ENCODE data around the gene PPP1R3F.

Gene PPP1R3F

GRCh38 chrX:49276671-49277534 lies 7.3 kb downstream of the PPP1R3F start:
- Histone ChIP-seq H4K20me1 (ENCODE audit: insufficient read depth, low read length, poor library complexity, severe bottlenecking) (peaks cover 5% of the 10 kb centered on the region), H3K9me2 (replicated peaks; ENCODE audit: low read depth, low read length) (no peaks in the 10 kb centered on the region)
- TF ChIP-seq CTCF (conservative IDR thresholded peaks at IDR 0.05; ENCODE audit: low read length), result no peak
- no peak for TF ChIP-seq EZH2phosphoT487 (IDR thresholded peaks at IDR 0.05; ENCODE audit: borderline replicate concordance)

GRCh38 chrX:49277535-49277830 lies 7.9 kb downstream of the PPP1R3F start:
- no peaks in the 10 kb centered on the region for H3K79me2 ChIP-seq (ENCODE audit: insufficient read depth, low read length)
- peaks cover 12% of the 10 kb centered on the region for H3K4me1 ChIP-seq (ENCODE audit: insufficient read depth, low read length, poor library complexity, severe bottlenecking)
- no peak for TF ChIP-seq CTCF (conservative IDR thresholded peaks at IDR 0.05; ENCODE audit: low read length)
- TF ChIP-seq EZH2phosphoT487 (IDR thresholded peaks at IDR 0.05; ENCODE audit: borderline replicate concordance), result no peak
- H3K36me3 ChIP-seq (ENCODE audit: insufficient read depth, low read length), result no peaks in the 10 kb centered on the region
- no peaks in the 10 kb centered on the region for H3F3A ChIP-seq (ENCODE audit: low read depth)
- no peaks in the 10 kb centered on the region for H3K9me3 ChIP-seq (ENCODE audit: insufficient read depth, low read depth, low read length)
- H3K9ac ChIP-seq (ENCODE audit: low read depth, low read length, poor library complexity, severe bottlenecking), result no peak overlapping the region
- H3K27me3 ChIP-seq (ENCODE audit: insufficient read depth, low read length, poor library complexity, severe bottlenecking), result no peaks in the 10 kb centered on the region
- H2AFZ ChIP-seq (ENCODE audit: low read length), result no peak overlapping the region
- H4K20me1 ChIP-seq (ENCODE audit: insufficient read depth, low read length, poor library complexity, severe bottlenecking), result peaks cover 3% of the 10 kb centered on the region
- H3K4me3 ChIP-seq (ENCODE audit: low read length, poor library complexity, severe bottlenecking), result no peak overlapping the region
- H3K9me2 ChIP-seq (replicated peaks; ENCODE audit: low read depth, low read length), result no peaks in the 10 kb centered on the region
- H3K4me2 ChIP-seq (ENCODE audit: low read depth, low read length, poor library complexity, severe bottlenecking), result no peak overlapping the region

More at GRCh38 chrX:49276671-49277534, 7.3 kb downstream of the PPP1R3F start:
- H3K36me3 ChIP-seq (ENCODE audit: insufficient read depth, low read length), result no peaks in the 10 kb centered on the region
- H3K4me1 ChIP-seq (ENCODE audit: insufficient read depth, low read length, poor library complexity, severe bottlenecking), result peaks cover 18% of the 10 kb centered on the region
- no peaks in the 10 kb centered on the region for H3F3A ChIP-seq (ENCODE audit: low read depth)
- no peaks in the 10 kb centered on the region for H3K79me2 ChIP-seq (ENCODE audit: insufficient read depth, low read length)
- no peaks in the 10 kb centered on the region for H3K9me3 ChIP-seq (ENCODE audit: insufficient read depth, low read depth, low read length)
- H3K27me3 ChIP-seq (ENCODE audit: insufficient read depth, low read length, poor library complexity, severe bottlenecking), result no peaks in the 10 kb centered on the region
- H3K4me2 ChIP-seq (ENCODE audit: low read depth, low read length, poor library complexity, severe bottlenecking), result no peak overlapping the region
- H3K9ac ChIP-seq (ENCODE audit: low read depth, low read length, poor library complexity, severe bottlenecking), result no peak overlapping the region
- no peak overlapping the region for H2AFZ ChIP-seq (ENCODE audit: low read length)
- H3K4me3 ChIP-seq (ENCODE audit: low read length, poor library complexity, severe bottlenecking), result no peak overlapping the region

GRCh38 chrX:49278081-49278480 lies 8.5 kb downstream of the PPP1R3F start:
- no peak overlapping the region for H3K4me3 ChIP-seq (ENCODE audit: low read length, poor library complexity, severe bottlenecking)
- H4K20me1 ChIP-seq (ENCODE audit: insufficient read depth, low read length, poor library complexity, severe bottlenecking), result peaks cover 3% of the 10 kb centered on the region
- H3K79me2 ChIP-seq (ENCODE audit: insufficient read depth, low read length), result no peaks in the 10 kb centered on the region
- H3K4me2 ChIP-seq (ENCODE audit: low read depth, low read length, poor library complexity, severe bottlenecking), result no peak overlapping the region
- no peaks in the 10 kb centered on the region for H3K27me3 ChIP-seq (ENCODE audit: insufficient read depth, low read length, poor library complexity, severe bottlenecking)
- no peaks in the 10 kb centered on the region for H3K36me3 ChIP-seq (ENCODE audit: insufficient read depth, low read length)
- H3K4me1 ChIP-seq (ENCODE audit: insufficient read depth, low read length, poor library complexity, severe bottlenecking), result peaks cover 10% of the 10 kb centered on the region
- H3K9me3 ChIP-seq (ENCODE audit: insufficient read depth, low read depth, low read length), result no peaks in the 10 kb centered on the region
- no peaks in the 10 kb centered on the region for H3K9me2 ChIP-seq (replicated peaks; ENCODE audit: low read depth, low read length)
- no peak overlapping the region for H2AFZ ChIP-seq (ENCODE audit: low read length)
- no peaks in the 10 kb centered on the region for H3F3A ChIP-seq (ENCODE audit: low read depth)
- no peak overlapping the region for H3K9ac ChIP-seq (ENCODE audit: low read depth, low read length, poor library complexity, severe bottlenecking)
- TF ChIP-seq CTCF (conservative IDR thresholded peaks at IDR 0.05; ENCODE audit: low read length) (no peak), EZH2phosphoT487 (IDR thresholded peaks at IDR 0.05; ENCODE audit: borderline replicate concordance) (no peak)
